ENCODE results near the gene FAM83D.
A peak's percentile ranks its signal among the peaks of the same experiment; 100 is the strongest.
"Not testable (repeated sequence)": the region's sequence is repeated elsewhere in the genome, so short reads cannot be mapped to it uniquely, and the experiment has no call there.

FAM83D gene

DNA sequence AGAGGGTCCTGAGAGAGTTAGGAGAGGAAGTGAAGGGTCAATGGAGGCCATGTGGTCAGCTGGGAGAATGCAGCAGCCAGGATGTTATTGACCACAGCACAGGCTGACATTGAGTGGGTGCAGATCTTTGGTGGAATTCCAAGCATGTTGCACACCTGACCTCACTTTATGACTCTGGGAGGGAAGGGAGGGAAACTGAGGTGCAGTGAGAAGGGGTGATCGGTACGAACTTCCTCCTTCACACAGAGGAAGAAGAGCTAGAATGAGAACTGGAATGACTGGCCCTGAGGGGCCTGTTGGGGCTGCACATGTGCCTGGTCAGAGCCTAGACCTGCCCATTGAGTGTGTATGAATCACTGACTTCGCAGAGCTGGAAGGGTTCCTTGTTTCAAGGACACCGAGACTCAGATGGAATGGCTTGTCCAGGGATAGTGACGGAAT is 9.8 kb downstream of the FAM83D start:
- DNase-seq = no peak

DNA sequence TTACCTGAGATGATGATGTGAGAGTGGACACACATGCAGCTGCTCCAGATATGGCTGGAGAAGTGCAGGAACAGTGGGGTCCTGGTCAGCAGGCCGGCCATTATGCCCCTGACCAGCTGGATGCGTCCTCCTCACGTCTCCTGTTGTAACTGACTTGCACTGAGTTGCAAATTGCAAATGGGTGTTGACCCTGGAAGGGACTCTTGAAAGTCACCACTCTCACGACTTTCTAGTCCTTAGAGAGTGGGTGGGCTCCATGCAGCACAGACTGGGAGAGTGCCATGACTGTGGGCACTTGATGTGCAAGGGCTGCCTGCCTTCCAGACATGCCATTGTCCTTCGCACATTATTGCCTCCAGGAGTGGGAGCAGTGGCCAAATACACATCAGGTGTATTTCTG is 10.8 kb downstream of the FAM83D start:
- no peak for DNase-seq

DNA sequence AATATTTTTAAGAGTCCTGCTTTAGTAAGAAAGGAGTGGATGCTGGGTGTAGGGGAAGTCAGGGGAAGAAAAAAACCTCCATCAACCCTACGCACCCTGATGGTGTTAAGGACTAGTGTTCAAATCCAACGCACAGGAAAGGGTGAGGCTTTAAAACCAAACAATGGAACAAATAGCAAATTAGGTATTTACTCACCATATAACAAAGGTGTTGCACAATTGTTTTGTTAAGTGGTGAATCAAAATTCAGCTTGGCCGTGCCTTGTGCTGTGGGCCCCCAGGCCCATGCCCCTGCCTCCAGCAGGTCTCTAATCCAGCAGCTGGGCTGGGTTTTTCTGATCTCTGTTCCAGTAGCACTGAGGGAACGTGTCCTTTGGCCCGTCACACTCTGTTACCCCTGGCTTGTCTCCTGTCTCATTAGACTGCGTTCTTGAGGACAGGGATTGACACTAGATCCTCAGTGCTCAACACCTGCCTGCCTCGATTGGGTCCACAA is 11.8 kb downstream of the FAM83D start:
- DNase-seq = no peak

DNA sequence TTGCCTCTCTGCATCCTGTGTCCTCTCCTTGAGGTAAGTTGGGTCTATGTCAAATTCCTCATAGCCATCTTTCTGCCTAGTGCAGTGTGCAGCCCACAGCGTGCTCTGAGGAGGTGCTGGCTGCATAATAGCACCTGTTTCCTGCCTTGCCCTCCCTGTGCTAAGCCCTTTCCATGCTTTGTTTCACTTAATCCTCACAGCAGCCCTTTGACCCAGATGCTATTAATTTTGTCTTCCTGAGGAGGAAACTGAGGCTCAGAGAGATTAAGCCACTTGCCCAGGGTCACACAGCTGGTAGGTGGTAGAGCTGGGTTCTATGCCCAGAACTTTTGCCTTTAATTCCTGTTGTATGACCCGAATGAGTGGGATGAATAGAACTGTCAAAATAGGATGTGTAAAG is 13.5 kb downstream of the FAM83D start:
- DNase-seq = no peak

DNA sequence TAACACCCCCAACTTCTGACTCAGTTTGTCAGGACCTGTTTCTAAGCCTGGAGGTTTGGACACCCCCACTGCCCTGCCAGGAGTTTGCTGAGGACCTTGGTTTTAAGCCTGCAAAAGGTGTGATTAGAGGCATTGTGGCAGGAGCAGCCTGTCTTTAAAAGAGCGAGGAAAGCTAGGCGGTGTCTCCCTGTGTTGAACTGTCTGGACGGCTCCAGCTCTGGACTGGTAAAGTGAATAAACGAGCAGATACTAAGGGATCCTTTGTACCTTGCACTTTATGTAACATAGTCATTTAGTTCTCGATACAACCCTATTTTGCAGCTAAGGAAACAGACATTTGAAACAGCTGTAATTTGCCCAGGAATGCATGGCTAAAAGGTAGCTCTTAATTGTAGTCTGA is 14.4 kb downstream of the FAM83D start:
- DNase-seq = no peak

DNA sequence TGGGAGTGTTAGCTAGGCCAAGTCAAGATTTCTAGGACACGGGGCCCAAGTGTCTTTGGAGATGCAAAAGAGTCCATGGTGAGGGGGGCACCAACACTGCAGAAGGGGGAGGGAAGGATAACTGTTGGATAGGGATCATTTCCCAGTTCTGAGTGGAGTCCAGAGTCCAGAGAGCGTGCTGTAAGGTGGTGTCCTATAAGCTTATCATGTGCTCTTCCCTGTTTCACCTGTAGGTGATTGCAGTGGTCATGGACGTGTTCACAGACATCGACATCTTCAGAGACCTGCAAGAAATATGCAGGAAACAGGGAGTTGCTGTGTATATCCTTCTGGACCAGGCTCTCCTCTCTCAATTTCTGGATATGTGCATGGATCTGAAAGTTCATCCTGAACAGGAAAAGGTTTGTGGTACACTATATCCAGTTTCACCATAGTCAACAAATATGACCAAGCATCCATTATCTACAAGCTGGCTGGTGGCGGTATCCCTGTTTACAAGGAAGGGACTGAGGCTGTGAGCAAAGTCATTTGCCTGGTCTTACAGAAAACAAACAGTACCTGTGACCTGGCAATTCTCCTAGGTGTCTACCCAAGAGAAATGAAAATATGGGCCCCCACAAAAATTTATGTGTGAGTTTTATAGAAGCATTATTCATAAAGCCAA is 15.6 kb downstream of the FAM83D start:
- DNase-seq = no peak

DNA sequence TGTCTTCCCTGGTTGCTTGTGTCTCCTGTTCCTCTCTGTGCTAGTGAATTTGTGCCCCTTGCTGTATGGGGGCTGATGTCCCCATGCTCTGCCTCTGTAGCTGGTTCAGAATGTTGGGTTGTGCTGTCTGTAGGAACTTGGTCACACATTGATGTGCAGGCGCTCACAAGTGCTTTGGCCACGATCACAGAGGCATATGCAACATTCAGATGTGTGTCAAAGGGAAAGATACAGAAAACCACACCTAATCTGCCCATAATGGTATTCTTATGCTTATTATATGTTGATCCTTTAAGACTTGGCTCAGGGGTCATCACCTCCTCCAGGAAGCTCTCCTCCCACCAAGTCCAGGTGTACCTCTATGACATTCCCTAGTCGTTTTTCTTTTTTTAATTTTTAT is 18.8 kb downstream of the FAM83D start:
- no peak for DNase-seq

DNA sequence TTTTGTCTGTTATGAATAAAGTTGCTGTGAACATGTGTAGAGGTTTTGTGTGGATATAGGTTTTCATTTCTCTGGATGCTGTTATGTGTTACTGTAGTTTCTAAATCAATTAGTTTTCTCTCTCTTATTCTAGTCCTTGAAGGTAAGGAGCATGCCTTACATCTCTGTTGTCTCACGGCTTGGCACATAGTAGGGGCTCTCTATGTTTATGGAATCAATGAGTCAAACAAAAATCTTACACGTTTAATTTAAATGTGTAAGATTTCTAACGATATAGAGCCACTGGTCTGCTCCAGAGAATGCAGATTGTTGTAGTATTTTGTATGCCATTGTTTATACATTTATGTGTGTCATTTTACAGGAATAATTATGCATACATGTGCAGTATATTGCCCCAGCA is 20.6 kb downstream of the FAM83D start:
- DNase-seq = no peak

DNA sequence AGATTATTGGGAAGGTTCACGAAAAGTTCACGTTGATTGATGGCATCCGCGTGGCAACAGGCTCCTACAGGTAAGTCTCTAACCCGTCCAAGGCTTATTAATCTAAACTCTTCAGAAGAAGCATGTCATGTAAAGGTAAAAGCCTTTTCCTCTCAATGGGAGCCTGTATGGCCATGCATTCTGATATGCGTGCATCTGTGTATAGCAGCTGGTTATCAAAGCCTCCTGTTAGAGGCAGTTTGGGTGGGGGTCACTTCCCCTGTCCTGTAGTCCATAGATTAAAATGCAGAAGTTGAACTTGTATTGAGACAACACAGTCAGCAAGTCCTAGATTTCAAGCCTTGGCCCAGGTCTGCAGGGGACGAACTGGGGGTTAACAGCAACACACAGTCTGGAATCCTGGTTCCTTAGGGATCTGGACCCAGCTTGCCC is 21.7 kb downstream of the FAM83D start:
- DNase-seq = no peak

DNA sequence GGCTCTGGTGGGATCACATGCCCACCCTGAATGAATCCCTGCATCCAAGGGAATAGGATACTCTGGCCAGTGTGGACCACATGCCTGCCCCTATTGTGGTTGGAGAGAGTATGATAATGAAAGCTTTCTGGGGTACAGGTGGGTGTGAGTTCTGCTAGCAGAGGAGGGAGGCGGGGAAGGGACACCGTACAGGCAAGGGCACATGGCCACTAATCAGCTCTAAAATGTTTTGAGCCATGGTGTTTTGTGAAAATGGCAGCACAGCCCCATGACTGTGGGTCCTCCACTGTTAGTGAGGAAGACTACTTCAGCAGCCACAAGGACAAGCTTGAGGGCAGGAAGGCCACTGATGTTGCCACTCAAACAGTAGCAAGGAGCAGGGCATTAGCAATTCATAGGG is 24.0 kb downstream of the FAM83D start:
- DNase-seq = no peak

DNA sequence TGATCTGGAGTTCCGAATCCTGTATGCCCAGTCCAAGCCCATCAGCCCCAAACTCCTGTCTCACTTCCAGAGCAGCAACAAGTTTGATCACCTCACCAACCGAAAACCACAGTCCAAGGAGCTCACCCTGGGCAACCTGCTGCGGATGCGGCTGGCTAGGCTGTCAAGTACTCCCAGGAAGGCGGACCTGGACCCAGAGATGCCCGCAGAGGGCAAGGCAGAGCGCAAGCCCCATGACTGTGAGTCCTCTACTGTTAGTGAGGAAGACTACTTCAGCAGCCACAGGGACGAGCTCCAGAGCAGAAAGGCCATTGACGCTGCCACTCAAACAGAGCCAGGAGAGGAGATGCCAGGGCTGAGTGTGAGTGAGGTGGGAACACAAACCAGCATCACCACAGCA is 25.4 kb downstream of the FAM83D start:
- no peak for DNase-seq

DNA sequence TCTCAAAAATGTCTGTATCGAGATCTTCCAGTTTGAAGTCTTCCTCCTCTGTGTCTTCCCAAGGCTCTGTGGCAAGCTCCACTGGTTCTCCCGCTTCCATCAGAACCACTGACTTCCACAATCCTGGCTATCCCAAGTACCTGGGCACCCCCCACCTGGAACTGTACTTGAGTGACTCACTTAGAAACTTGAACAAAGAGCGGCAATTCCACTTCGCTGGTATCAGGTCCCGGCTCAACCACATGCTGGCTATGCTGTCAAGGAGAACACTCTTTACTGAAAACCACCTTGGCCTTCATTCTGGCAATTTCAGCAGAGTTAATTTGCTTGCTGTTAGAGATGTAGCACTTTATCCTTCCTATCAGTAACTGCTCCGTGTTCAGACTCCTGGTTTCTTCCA is 25.9 kb downstream of the FAM83D start:
- DNase-seq = no peak

DNA sequence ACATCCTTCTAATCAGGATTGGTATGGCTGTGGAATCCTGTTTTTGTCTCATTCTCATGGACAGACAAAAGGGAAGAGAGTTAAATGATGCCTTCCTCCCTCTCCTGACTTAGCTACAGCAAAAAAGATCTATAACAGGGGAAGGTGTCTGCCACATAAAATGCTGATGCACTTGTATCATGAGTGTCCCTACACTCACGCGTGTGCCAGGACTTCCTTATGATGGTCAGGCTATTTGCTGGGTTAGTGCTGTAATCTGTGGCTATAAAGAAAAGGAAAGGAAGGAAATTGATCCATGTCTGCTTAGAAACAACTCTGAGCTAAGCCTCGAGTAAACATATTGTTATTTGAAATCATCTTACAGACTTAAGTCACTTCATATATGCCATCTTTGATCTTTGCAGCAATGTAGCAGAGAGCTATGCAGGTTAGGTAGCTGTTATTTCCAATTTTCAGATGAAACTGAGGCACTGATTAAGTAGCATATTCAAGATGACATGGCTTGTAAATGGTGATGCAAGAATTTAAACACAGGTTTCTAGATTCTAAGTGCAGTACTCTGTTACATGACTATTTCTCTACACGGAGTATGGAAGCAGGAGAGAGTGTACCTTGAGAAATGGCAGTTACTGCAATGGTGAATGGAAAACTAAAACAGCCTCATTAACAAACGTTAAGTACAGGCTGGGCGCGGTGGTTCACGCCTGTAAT is 27.6 kb downstream of the FAM83D start:
- no peak for DNase-seq

DNA sequence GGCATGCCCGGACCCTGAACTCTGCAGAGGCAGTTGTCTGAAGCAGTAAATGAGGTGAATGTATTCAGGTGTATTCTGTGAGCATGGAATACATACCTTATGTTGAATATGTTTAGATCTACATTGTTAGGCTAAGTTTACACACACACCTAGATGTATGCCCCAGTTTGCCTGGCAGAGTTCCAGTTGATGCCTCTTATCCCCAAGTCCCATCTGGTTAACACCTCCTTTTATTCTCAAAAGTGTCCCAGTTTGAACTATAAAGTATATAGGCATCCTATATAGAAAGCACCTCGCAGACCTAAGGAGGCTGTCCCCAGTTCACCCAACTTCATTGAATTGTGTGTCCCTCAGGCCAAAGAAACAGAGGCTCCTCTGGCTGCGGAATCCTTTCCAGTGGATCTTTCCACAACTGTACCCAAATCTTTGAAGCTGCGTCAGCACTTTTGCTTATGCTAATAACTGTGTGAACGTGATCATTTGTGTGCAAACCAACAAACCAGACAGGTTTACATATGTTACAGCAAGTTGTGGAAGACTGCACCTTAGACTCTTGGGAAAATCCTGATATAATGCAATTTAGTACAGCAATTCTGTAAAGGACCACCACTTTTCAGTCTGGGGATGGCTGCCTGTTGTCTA is 31.1 kb downstream of the FAM83D start:
- no peak for DNase-seq

DNA sequence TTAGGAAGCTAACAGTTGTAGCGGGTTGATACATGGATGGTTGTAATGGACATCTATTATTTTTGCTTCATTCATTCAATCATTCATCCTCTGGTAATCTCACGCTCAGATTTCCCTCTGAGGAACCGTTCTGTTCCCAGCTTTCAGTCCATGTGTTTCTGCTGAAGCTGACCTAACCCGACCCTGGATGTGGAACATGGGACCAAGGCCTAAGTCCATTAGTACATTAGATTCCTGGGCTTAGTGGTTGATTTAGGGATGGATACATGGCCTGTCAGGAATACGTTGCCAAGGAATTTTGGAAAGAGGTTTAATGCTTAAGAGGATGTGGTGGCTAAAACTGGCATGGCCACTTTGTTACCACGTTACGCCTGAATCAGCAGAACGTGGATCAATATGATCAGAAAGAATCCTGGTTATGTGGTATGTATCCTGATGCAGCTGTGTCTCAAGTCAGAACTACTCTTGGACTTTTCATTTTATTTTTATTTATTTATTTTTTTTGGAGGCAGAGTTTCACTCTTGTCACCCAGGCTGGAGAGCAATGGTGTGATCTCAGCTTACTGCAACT is 31.8 kb downstream of the FAM83D start:
- no peak for DNase-seq

DNA sequence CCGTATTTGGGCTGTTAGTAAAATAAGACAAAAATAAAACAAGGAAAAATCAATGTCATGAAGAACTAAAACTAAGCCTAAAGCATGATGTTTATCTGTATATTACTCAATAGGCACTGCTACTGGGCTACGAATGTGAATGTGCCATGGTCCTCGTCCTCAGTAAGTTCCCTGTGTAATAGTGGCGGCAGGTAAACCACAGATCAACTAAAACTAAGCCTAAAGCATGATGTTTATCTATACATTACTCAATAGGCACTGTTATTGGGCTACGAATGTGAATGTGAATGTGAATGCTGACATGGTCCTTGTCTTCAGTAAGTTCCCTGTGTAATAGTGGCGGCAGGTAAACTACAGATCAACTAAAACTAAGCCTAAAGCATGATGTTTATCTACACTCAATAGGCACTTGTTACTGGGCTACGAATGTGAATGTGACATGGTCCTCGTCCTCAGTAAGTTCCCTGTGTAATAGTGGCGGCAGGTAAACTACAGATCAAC is 34.0 kb downstream of the FAM83D start:
- not testable (repeated sequence) for DNase-seq

DNA sequence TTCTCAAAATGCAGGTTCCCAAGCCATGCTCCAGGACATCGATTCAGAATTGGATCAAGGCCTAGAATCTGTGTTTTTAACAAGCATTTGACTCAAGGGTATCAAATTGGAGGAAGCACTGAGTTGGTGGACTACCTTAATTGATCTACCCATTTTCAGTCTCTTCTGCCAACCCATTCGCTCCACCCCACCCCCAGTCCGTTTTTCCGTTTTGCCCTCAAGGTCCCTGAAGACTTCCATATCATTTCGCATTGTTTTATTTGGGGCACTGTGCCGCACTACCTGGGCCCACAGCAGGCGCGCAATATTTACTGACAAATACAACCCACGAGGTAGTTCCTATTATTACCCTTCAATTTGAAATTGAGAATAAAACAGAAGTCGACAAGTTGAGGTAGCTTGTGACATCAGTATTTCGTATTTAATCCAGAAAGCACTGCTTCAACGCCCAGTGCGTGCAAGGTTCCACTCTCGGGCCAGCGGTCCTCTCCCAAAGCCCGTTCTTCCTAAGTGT is 35.4 kb downstream of the FAM83D start:
- peak; percentile 11 for DNase-seq

DNA sequence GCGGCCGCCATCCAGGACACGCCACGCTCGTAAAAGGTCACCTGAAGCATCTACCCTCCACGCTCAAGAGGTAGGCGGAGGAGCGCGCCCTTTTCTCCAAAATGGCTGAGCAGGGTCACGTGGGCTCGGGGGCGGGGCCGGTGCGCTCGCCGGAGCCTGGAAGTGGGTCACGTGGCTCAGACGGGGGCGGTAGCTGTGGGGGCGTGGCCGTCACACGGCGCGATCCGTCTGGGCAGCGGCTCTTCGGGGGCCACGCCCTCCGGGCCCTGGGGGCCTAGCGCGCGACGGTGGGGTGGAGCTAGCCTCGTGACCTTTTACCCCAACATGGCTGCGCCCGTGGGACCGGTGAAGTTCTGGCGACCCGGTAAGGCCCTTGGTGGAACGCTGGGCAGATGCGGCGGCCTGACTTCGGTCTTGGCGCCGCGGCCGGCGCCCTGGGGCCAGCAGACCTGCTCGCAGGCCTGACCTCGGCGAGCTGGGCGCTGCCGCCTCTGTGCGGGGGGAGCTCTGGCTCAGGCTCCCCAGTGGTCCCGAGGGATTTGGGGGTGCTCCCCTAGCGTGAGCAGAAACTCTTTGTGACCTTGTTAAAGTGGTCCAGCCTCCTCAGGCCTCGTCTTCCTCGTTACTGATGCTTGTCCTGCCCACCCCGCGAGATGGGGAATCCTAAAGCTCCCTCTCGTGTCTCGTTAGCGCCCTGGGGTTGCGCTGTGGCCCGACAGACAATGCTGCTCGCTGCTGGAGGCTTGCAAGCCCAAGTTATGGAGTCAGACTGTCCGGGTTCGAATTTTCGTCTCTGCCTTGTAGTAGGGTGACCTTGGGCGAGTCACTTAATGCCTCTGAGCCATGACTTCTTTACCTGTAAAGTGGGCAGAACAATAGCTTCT is 36.1 kb downstream of the FAM83D start, which contains the start of gene DHX35:
TSS of gene DHX35 (plus strand) at position 301 of the 884 bp plus-strand sequence. CDS start at position 325, 24 bp downstream.
- peak; percentile 98 for DNase-seq

DNA sequence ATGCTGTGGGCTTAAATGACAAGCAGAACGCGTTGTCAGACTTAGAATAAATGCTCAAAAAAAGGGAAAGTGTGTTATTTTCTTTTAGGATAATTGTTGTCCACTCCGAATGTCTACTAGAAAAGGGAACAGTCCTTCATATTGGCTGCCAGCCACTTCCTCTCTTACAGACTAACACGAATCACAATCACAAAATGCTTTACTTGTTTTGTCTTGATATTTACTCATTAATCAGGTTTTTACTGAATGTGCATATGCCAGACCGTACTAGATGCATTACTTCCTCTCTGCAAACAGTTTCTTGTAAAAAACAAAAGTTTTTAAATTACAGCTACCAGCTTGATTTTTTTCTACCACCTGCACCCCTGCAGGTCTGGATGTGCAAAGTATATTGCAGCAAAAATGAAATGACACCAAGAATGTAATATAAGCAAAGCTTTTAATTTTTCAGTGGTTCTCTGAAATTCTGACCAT is 36.7 kb downstream of the FAM83D start:
- DNase-seq = no peak

DNA sequence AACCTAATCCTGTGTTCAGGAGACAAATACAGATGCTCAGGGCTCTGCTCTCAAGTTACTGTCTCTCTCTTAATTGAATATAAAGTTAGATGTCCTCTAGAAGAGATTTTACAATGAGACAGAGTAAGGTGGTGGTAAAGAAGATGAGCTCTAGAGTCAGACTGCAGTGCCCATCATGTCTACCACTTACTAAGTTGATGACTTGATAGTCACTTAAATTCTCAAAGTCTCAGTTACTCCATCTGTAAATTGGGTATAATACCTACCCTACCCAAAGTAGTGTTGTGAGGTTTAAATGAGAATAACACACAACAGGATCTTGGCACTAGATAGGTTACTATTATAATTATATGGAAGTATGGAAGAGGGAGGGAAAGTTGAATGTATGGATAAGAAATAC is 37.5 kb downstream of the FAM83D start:
- no peak for DNase-seq

DNA sequence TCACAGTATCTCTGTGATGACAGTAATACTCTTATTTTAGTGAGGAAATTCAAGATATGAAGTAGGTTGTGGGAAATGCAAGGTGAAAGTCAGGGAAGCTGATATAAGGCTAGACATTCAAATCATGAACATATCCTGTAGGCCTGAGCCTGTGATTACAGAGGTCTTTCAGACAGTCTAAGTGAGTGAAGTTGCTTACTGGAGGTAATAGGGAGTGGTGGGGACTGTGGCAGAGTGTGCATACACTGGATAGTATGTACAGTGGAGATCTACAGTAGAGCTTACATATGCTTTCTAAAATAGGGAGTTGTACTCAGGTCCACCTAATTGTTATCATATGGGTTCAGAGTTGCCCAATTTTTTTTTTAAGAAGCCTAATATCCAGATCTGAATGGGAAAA is 39.0 kb downstream of the FAM83D start:
- no peak for DNase-seq

DNA sequence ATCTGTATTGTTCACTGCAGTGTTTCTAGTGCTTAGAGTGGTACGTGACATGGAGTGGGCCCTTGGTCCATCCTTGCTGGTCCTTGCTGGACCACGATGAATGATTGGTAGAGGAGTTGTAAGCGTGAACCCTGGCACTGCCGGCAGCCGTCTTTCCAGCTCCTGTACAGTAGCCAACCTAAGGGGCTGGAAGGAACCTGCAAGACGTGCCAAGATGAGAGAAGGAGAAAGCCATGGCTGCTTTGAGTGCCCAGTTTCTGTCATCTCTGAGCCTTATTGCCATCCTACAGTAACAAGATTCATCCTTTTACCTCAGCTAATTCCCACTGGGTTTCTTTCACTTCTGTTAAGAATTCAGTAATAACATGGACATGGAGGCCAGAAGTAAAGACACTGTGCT is 41.9 kb downstream of the FAM83D start:
- DNase-seq = no peak

Data from NCI-H1105 (cell line).